Upper lobe of left lung (tissue), 4 donors: ENCODE results near the gene STKLD1.

ENCODE experiments used
- CTCF ChIP-seq, 6 experiments: fragments of 450-650 bp in 4 of 6; fragments of 200-600 bp in 2 of 6; sonication (generic) in 2 of 6; IDR thresholded peaks; one replicate each; pipeline ENCODE4 v1.5.1; 2016 to 2019; ENCODE audit warnings: antibody characterized with exemption in 6 of 6
- EP300 ChIP-seq, 4 donors: sonication (generic); formaldehyde crosslinking; IDR thresholded peaks; one replicate each; pipeline ENCODE4 v1.5.1; 2017; ENCODE audit warnings: antibody characterized with exemption in 4 of 4, control low read depth in 2 of 4
- POLR2A ChIP-seq, 4 donors: fragments of 450-650 bp; IDR thresholded peaks; one replicate each; pipeline ENCODE4 v1.5.1; 2016 to 2017; ENCODE audit warnings: antibody characterized with exemption in 4 of 4, mild to moderate bottlenecking in 2 of 4

- TF ChIP-seq CTCF (IDR thresholded peaks at IDR 0.05) = no peak
- no peak for TF ChIP-seq POLR2A (IDR thresholded peaks at IDR 0.05)
- TF ChIP-seq EP300 (IDR thresholded peaks at IDR 0.05) = no peak
Observed at GRCh38 chr9:133346021-133346785, 30.0 kb upstream of the STKLD1 start.
